GM19025 (cell line): Measurements from ENCODE around the gene SLITRK1.

ENCODE experiments used
- ATAC-seq: cut with Tn5 transposase; IDR thresholded peaks from one replicate; pipeline ENCODE4 v1.9.1; 2021; ENCODE audit warnings: mild to moderate bottlenecking, low read depth, moderate library complexity; ENCODE audit not compliant: unreplicated experiment

The SLITRK1 gene

GRCh38 chr13:83876546-83876945 lies 5.7 kb downstream of the SLITRK1 start:
- ATAC-seq, result no peak

- ATAC-seq, result no peak
Observed at GRCh38 chr13:83867708-83868107, 14.6 kb downstream of the SLITRK1 start.

- no peak for ATAC-seq
Observed at GRCh38 chr13:83865161-83866137, 16.8 kb downstream of the SLITRK1 start.

GRCh38 chr13:83853771-83854170 lies 28.5 kb downstream of the SLITRK1 start:
- no peak for ATAC-seq

GRCh38 chr13:83845106-83845505 lies 37.2 kb downstream of the SLITRK1 start:
- no peak for ATAC-seq

- no peak for ATAC-seq
Observed at GRCh38 chr13:83839146-83839545, 43.1 kb downstream of the SLITRK1 start.

GRCh38 chr13:83831796-83832195 lies 50.5 kb downstream of the SLITRK1 start:
- ATAC-seq, result no peak

GRCh38 chr13:83829810-83830209 lies 52.5 kb downstream of the SLITRK1 start:
- ATAC-seq, result no peak

GRCh38 chr13:83827338-83827737 lies 54.9 kb downstream of the SLITRK1 start:
- ATAC-seq, result no peak
